Erythroblast (primary cell): ENCODE measurements around the gene C3.

Source experiments
- GATA1 ChIP-seq: IDR thresholded peaks from 2 replicates; pipeline ENCODE4 v1.6.1; 2011; ENCODE audit warnings: low read depth, mild to moderate bottlenecking, control low read depth, low read length, moderate library complexity
- POLR2A ChIP-seq: IDR thresholded peaks from 2 replicates; pipeline ENCODE4 v1.6.1; 2011; ENCODE audit warnings: mild to moderate bottlenecking, low read length

GRCh38 chr19:6744381-6745301 lies 24.2 kb upstream of the C3 start:
- no peak for TF ChIP-seq POLR2A
- TF ChIP-seq GATA1 = no peak
